ENCODE measurements around the gene CLCN2.

DNA sequence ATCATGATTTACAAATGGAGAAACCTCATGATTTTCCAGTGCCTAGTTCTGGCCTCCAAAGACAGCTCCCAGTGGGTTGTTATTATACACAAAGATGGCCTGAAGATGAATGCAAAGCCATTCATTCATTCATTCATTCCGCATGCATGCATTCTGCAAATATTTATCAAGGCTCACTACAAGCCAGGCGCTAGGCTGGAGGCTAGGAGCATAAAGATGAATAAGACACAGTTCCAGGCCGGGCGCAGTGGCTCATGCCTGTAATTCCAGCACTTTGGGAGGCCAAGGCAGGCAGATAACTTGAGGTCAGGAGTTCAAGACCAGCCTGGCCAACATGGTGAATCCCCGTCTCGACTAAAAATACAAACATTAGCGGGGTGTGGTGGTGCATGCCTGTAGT is 64.8 kb downstream of the CLCN2 start:
- TF ChIP-seq, protein P1, sequence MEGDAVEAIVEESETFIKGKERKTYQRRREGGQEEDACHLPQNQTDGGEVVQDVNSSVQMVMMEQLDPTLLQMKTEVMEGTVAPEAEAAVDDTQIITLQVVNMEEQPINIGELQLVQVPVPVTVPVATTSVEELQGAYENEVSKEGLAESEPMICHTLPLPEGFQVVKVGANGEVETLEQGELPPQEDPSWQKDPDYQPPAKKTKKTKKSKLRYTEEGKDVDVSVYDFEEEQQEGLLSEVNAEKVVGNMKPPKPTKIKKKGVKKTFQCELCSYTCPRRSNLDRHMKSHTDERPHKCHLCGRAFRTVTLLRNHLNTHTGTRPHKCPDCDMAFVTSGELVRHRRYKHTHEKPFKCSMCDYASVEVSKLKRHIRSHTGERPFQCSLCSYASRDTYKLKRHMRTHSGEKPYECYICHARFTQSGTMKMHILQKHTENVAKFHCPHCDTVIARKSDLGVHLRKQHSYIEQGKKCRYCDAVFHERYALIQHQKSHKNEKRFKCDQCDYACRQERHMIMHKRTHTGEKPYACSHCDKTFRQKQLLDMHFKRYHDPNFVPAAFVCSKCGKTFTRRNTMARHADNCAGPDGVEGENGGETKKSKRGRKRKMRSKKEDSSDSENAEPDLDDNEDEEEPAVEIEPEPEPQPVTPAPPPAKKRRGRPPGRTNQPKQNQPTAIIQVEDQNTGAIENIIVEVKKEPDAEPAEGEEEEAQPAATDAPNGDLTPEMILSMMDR (IDR thresholded peaks at IDR 0.05; ENCODE audit: insufficient read depth, low read depth, low read length): no peak
- no peak for TF ChIP-seq EZH2 (IDR thresholded peaks at IDR 0.05; ENCODE audit: insufficient read depth, low read length)

Data from astrocyte (in vitro differentiated cells and primary cell).